HG02943 (cell line): Measurements from ENCODE around the gene CCSER2.
"Not testable (repeated sequence)": the region's sequence is repeated elsewhere in the genome, so short reads cannot be mapped to it uniquely, and the experiment has no call there.

Experiments
- ATAC-seq: cut with Tn5 transposase; IDR thresholded peaks from one replicate; pipeline ENCODE4 v1.9.1; 2021; ENCODE audit warnings: mild to moderate bottlenecking, low read depth, moderate library complexity; ENCODE audit not compliant: unreplicated experiment

The CCSER2 gene

DNA sequence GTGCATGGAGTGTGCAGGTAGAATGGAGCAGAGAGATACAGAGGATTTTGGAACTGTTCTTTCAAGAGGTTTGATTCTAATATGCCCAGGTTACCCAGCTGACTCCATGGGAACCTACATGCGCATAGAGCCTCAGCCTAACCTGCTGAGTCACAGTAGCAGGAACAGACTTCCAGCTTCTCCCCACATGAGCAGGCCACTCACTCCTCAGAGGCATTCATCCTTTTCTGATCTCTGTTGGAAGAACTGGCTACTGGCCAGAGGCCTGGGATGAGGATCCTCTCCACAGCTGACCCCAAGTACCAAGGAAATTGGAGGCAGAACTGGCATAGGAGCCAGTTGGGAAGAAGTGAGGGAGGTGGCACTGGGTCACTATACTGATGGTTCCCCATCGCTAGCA lies 17.9 kb upstream of the CCSER2 start:
- no peak for ATAC-seq

DNA sequence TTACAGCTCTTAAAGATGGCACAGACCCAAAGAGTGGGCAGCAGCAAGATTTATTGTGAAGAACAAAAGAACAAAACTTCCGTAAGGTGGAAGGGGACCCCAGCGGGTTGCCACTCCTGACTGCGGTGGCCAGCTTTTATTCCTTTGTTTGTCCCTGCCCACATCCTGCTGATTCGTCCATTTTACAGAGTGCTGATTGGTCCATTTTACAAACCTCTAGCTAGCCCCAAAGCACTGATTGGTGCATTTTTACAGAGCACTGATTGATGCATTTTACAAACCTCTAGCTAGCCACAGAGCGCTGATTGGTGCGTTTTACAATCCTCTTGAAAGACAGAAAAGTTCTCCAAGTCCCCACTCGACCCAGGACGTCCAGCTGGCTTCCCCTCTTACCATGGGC lies 16.8 kb upstream of the CCSER2 start:
- no peak for ATAC-seq

DNA sequence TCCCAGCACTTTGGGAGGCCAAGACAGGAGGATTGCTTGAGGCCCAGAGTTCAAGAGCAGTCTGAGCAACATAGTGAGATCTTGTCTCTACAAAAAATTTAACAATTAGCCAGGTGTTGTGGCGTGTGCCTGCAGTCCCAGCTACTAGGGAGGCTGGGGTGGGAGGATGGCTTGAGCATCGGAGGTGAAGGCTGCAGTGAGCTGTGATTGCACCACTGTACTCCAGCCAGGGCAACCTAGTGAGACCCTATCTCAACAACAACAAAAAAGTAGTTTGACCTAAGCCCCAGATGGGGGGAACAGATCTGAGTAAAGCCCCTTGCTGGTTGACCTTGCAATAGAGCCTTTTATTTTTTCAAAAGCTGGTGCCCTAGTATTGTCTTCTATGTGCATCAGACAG lies 15.6 kb upstream of the CCSER2 start:
- ATAC-seq = no peak

DNA sequence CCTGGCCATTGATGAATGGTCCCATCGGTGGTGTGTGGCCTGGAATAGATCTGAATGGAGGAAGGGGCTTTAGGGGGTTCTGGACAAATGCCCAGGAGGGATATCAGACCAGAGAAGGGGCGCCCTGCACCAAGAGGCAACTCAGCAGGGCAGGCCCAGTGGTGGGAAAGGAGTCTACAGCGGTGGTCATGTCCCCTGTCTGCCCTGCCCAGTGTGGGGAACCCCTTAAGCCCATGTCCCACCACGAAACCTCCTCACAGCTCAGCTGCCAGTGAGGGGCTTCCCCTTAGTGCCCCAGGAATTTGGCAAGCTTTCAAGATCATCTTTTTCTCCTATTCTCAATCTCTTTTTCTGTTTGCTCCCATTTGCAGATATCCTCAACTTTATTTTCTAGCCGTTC lies 14.1 kb upstream of the CCSER2 start:
- no peak for ATAC-seq

DNA sequence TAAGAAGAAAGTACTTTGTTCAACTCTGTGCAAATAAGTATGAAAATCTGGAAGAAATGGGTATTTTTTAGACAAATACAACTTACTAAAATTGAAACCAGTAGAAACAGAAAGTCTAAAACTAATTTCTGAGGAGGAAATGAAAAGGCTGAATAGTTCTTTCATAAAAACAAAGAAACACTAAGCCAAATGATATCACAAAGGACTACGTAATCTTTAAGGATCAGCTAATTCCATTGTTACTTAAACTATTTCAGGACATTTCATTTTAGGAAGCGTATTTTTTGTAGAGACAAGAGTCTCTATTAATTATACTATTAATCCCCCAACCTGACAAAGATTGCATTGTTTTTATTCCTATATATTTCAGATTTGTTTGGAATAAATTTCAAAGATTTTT lies 11.2 kb upstream of the CCSER2 start:
- ATAC-seq = no peak

DNA sequence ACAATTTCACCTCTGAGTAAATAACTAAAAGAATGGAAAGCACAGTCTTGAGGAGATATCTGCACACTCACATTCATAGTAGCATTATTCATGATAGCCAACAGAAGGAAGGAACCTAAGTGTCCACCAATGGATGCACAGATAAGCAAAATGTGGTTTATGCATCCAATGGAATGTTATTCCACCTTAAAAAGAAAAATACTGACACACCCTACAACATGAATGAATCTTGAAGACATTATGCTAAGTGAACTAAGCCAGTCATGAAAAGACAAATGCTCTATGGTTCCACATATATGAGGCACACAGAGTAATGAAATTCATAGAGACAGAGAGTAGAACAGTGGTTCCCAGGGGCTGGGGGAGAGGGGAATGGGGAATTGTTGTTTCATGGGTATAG lies 6.5 kb upstream of the CCSER2 start:
- ATAC-seq = no peak

DNA sequence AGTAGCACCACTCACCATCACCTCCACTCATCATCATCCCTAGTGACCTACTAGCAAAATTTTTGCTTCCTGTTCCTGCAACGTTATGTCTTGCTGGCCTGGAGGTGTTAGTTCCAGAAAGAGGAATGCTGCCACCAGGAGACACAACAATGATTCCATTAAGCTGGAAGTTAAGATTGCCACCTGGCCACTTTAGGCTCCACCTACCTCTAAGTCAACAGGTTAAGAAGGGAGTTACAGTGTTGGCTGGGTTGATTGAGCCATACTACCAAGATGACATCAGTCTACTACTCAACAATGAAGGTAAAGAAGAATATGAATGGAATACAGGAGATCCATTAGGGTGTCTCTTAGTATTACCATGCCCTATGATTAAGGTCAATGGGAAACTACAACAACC lies 4.8 kb upstream of the CCSER2 start:
- not testable (repeated sequence) for ATAC-seq

DNA sequence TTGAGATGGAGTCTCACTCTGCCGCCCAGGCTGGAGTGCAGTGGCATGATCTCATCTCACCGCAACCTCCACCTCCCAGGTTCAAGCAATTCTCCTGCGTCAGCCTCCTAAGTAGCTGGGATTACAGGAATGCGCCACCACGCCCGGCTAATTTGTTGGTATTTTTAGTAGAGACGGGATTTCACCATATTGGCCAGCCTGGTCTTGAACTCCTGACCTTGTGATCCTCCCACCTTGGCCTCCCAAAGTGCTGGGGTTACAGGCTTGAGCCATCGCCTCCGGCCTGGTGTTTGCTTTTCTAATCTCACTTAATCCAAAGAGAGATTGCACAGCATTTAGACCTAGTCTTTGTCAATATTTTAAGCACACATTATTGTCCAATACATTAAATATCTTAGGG lies 1.4 kb upstream of the CCSER2 start:
- not testable (repeated sequence) for ATAC-seq

DNA sequence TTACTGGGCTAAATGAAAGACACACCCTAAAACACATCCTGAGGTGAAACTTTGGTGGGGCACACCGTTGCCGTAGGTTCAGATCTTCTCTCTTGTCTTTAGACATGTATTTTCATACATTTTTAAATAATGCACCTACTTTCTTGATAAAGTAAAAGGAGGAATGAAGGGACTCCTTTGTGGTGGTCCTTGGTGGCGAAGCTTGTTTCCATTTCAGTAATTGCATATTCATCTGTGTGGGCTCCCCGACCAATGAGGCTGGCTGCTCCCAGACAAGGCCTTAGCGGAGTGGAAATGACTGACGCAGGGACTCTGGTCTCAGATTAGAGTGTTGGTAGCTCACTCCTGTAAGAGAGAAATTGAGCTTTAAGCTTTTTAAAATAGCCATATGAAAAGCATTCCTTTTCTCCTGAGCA lies 815 bp downstream of the CCSER2 start:
- no peak for ATAC-seq

DNA sequence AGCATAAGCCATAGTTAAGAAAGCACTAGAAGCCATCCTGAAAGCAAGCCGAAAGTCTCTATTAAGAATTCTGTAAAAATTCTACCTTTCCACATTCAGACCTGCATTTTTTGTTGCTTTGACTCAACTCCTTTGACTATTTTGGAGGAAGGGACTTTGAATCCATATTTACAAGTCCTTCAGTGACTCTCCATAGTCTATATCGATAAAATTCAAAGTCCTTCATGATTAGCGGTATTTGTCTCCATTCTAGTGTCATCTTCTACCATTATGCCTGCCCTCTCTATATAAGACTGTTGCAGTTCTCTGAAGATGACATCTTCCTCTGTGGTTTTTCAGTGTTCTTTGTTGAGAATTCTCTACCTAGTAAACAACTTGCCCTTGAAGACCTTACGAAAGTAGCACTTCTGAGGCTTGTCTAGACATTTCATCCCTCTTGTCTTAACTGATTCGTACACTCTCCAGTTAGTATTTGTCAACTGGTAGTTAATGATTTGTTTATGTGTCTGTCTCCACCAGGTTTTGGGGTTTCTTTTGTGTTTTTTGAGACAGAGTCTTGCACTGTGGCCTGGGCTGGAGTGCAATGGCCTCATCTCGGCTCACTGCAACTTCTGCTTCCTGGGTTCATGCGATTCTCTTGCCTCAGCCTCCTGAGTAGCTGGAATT lies 1.7 kb downstream of the CCSER2 start:
- ATAC-seq = peak; percentile 76

DNA sequence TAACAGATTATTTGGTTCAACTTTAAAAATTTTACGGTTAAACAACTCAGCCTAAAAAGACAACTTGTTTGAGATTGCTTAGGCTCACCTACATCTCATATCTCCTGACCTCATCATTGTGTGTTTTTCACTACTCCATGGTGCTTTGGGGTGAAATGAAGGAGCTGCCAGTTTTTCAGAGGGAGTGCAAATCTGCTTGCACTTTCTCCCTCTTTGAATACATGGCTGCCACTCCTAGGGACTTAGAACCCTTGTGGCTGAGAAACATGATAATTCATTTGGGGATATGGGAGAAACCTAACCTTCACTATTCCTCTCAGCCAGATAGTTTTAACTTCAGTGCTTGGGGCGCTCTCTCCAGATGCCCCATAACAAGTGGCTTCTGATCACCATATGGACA lies 2.7 kb downstream of the CCSER2 start:
- no peak for ATAC-seq

DNA sequence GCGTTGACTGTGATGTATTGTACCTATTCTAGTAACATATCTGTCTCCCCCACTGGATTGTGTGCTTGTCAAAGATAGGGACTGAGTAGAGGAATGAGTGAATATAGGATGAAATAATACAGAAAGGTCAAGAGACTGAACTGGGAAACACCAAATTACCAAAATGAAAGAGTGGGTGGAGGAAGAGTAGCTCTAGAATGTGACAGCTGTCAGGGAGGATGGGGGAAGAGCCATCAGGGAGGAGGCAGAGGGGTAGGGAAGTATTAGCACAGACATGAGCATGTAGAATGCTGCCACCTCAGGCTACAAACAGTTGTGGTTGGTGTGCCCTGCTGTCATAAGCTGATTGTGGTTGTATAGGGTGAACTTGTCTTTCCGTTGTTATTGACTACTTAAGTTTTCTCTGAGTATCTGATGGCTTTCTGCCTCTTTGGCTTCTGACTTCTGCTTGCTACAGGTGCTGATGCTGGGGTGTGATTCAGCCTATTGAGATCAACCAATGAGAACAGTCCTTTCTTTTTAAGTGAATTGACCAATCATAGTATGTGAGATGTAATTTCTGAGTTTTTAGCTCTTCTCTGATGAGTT lies 5.6 kb downstream of the CCSER2 start:
- no peak for ATAC-seq

DNA sequence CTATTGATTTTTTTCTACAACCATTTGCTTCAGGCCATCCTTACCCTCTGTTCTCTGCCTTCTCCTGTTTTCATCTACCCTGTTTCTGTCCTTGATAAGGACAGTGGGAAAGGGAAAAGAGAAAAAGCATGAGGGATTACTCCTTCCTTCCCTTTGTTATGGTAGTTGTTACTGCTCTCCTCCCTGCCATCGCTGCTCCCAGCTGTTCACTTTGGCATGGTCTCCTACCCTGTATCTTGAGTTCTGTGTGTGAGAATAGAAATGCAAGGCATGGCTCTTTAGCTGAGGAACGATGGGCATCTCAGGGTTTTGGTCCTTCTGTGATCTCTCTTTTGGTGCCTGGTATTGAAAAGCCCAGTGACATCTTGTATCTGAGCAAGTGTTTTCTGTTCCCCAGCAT lies 6.4 kb downstream of the CCSER2 start:
- no peak for ATAC-seq

DNA sequence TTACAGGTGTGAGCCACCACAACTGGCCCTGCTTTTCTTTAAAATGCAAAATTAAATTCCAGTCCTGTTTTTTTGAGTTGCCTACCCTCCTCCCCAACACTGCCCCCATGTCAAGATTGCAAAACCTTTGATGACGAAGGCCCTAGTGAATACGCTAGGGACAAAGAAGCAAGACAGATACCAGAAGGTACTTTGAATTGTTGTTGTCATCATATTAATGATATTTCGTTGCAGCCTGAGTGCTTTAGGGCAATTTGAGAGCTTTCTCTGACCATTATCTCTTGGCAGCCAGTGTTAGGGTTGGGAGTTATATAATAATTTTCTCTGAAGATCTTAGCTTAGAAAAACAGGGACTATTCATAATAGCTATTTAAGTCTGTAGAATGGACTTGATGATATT lies 7.1 kb downstream of the CCSER2 start:
- no peak for ATAC-seq

DNA sequence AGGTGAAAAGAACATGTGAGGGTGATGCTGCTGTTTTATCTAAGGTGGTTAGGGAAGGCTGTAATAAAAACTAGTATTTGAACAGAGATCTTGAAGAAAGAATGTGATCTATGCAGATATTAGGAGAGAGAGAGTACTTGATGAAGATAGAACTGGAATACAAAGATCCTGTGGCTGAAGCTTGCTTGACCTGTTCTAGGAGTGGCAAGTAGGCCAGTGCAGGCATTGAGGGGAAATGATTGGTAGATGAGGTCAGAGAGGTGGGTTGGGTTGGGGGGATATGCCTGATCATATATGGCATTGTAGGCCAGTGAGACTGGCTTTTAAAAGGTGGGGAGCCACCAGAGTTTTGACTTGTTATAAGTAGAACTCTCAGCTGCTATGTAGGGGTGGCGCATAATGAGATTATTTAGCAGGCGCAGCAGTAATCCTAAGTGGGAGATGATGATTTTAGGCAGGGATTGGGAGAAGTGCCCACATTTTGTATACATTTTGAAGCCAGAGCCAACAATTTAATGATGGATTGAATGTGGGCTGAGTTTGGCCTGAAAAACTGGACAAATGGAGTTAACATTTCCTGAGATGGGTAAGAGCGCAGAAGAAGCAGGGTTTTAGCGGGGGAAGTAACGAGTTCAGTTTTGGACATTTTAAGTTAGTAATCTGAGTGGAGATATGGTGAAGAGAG lies 8.2 kb downstream of the CCSER2 start:
- no peak for ATAC-seq

DNA sequence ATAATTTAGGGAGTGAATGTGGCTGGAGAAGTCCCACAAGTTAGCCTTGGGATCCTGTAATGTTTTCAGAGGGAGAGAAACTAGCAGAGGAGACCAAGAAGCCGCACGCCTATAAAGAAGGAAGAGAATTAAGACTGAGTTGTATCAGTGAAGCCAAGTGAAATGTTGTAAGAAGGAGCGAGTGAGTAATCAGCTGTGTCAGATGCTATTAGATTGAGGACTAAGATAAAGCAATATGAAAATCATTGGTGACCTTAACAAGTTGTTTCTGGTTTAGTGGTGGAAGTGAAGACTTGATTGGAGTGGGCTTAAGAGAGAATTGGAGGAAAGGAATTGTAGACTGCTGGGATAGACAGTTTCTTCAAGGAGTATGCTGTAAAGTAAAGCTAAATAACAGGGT lies 8.8 kb downstream of the CCSER2 start:
- ATAC-seq = no peak

DNA sequence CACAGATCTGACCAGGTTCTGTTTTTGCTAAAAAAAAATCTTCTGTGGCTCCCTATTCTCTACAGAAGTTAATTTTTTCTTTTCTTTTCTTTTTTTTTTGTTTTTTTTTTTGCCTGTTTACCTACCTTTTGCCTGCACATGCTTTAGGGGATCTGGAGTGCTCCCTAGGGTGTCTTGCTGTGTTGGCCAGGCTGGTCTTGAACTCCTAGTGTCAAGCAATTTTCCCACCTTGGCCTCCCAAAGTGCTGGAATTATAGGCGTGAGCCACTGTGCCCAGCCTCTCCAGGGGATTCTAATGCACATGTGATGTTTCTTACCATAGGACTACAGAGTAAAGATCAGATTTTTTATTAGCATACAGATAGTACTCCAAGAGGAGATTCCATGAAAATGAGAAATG lies 10.6 kb downstream of the CCSER2 start:
- no peak for ATAC-seq

DNA sequence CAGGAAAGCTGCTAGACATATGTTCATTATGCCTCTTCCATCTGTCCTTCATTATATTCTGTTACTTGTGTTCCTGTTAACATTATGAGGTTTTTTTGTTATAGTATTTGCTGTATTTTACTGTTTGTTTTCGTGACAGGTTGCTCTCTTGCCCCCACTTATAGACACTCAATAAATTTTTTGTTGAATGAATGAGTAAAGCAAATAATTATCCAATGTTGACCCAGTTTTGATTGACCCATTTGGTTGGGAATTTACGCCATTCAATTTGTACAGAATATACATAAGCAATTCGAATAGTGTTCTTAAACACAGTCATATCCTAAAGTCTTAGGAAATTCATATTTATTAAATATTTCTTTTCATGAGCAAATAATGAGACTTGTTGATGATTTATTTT lies 11.8 kb downstream of the CCSER2 start:
- no peak for ATAC-seq

DNA sequence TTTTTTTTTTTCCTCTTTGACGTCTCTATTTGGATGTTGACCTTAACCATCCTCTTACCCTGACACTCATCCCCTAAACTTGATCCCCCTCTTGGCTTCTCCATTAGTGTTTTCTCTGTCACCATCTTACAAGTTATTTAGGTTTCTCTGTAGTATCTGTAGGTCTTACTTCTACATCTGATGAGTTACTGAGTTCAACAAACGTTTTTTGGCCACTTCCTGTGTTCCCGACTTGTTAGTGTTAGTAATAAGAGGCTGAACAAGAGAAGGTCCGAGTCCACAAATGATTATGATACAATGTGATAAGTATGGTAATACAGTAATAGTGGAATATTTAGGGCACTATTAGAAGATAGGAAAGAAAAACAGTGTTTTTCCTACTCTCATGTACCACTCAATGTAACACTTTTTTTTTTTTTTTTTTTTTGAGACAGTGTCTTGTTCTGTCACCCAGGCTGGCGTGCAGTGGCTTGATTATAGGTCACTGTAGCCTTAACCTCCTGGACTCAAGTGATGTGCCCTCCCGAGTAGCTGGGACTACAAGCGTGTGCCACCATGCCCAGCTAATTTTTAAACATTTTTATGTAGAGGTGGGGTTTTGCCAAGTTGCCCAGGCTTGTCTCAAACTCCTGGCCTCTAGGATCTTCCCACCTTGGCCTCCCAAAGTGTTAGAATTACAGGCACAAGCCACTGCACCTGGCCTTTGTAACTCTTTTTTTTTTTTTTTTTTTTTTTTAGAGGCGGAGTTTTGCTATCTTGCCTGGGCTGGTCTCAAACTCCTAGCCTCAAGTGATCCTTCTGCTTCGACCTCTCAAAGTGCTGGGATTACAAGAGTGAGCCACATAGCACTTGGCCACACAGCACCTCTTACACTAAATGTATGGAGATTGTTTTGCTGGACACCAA lies 12.5 kb downstream of the CCSER2 start:
- no peak for ATAC-seq

DNA sequence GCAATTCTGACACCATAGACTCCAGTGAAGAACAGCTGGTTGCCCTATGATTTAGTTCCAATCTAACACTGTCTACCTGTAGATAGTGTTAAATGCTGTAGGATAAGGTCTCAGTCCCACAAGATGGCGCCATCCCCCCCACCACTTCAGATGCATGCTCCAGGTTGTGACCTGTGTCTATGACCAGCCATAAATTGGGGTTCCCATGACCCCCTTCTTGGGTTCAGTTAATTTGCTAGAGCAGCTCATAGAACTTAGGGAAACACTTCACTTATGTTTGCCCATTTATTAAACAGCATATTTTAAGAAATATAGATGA lies 13.1 kb downstream of the CCSER2 start:
- ATAC-seq = no peak

DNA sequence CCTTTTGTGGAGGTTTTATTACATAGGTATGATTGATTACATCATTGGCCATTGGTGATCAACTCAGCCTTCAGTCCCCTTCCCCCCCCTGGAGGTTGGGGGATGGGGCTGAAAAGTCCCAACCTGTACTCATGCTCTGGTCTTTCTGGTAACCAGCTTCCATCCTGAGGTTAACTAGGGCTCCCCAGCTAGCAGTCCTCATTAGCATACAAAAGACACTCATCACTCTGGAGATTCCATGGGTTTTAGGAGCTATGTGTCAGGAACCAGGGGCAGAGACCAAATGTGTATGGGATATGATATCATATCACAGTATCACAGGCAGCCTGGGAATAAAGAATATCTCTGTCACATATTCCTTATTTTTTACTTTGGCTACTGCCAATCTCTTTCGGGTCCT lies 13.6 kb downstream of the CCSER2 start:
- no peak for ATAC-seq
